Right ventricle myocardium superior (tissue), 1 donor: ENCODE data around the gene TTBK1. TPM values are rescaled to one million over a fixed set of nuclear protein-coding genes. Genes with fewer than 3 reads are reported as not detected.
A peak's percentile ranks its signal among the peaks of the same experiment; 100 is the strongest.

ENCODE experiments used
- ATAC-seq: fragments of 200-7000 bp; cut with Tn5 transposase; one replicate; pipeline ENCODE4 v1.9.1; 2020; ENCODE audit warnings: mild to moderate bottlenecking; ENCODE audit not compliant: poor library complexity
- DNase-seq: peaks from one replicate; pipeline ENCODE4 v3.0.0-alpha.2; 2020
- intact Hi-C: fragments of 100-400 bp; cut with DNase I; formaldehyde crosslinking; loops from one replicate; pipeline ENCODE4 v1.11.2; 2022
- total RNA-seq: library from RNA; stranded (reverse); fragmentation: NEBNext Ultra II Directional; extraction: Animal tissue kit (Norgen Biotek cat#: 25700); gene quantifications from one replicate; pipeline ENCODE4 v1.2.1, GENCODE V29; 2021
- donor health status: DM: no; HTN: yes; CAD: no; lungs with severe emphysema.

The TTBK1 gene
- total RNA-seq, 1 donor from 2014 or later = 0.13 TPM

DNA sequence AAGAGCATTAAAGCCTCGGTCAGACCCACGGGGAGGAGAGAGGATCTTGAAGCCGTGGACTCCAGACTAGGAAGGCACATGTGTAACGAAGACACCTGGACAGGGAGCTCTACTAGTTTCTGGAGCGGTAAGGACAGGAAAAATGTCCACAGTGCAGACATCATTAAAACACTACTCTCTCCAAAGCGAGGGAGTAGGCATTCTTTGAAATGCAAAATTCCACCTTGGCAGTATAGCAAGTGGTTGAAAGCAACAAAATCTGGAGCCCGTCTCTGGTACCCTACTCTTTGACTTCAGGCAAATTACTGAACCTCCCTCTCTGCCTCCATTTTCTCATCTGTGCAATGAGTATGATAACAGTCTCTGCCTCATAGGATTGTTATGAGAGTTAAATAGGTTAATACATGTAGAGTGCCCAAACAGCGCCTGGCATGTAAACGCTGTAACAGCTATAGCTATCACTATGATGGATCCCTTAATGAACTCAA lies 65.8 kb downstream of the TTBK1 start:
- intact Hi-C loops = no loop called here
- ATAC-seq = peak; percentile 11
- DNase-seq = no peak

DNA sequence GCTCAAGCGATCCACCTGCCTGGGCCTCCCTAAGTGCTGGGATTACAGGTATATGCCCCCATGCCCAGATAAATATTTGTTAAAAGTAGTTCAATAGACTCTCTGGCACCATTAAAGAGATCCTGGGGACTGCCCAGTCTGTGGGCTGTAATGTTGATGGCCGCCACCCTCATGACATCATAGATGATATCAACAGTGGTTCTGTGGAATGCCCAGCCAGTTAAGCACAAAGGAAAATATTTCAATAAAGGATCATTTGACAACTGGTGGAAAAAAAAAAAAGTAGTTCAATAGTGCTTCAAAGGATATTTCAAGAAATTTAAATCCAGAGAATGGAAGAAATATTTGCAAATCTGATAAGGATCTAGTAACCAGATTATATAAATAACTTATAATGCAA lies 66.9 kb downstream of the TTBK1 start:
- intact Hi-C loops = no loop called here
- no peak for DNase-seq
- no peak for ATAC-seq

DNA sequence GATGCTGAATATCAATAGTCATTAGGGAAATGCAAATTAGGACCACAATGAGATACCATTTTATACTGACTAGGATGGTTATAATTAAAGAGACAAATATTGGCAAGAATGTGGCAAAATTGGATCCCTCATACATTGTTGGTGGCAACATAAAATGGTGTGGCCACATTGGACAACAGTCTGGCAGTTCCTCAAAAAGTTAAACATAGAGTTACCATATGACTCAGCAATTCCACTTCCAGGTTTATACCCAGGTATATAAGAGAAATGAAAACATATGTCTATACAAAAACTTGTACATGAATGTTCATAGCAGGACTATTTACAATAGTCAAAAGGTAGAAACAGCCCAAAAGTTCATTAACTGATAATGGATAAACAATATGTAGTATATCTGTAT lies 67.3 kb downstream of the TTBK1 start:
- intact Hi-C loops = no loop called here
- ATAC-seq (no peak), DNase-seq (no peak)

DNA sequence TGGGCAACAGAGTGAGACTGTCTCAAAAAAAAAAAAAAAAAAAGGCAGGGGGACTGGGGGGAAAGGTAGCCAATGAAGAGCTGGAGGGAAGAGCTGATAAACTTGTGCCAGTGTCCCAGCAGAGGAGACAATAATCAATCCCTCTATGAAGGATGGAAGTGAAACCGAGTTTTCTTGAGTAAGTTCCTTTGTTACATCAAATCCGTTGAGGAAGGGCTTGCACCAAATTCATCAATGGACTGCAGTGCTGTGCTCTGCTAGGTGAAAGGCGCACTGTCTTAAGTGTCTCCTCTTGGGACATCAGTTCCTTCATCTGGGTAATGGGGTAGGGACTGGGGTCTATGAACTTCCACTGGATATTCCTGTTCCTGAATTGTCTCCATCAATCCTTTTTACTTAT lies 68.4 kb downstream of the TTBK1 start:
- intact Hi-C loops = no loop called here
- ATAC-seq = no peak
- DNase-seq = no peak

DNA sequence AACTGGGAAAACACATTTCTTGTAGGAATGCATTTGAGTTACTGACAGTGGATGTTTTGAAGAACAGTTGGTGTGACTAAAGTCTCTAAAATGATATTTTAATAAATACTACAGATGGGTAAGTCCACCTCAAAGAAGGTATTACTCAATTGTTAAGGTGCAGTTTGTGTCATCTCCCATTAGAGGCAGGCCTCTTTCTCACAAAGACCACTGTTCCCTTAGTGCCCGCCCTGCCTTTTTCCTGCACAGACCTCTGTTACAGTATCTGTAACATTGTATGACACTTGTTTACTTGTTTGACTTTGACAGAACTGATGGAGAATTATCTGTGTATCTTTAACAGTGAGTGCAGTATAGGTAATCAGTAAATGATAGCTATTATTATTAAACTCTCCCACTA lies 70.5 kb downstream of the TTBK1 start:
- ATAC-seq = no peak
- no peak for DNase-seq
- intact Hi-C loops = no loop called here

DNA sequence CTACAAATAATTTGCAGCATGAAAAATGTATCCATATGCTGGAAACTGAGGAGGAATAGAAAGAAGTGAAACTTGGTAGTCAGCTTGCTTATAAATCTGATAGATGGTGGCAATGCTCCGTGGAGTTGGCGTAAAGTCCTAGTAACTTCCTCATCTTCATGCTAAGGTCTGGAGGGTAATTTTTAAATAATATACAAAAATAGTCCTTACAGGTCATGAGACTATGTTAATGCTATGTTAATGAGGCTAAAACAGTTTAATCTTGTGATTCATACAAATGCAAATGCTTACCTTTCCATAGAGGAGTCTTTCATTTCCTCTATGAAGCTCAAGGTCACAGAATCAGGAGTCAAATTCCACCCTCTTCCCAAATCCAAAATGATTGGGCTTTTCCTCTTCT lies 74.7 kb downstream of the TTBK1 start:
- intact Hi-C loops = no loop called here
- ATAC-seq (no peak), DNase-seq (no peak)

DNA sequence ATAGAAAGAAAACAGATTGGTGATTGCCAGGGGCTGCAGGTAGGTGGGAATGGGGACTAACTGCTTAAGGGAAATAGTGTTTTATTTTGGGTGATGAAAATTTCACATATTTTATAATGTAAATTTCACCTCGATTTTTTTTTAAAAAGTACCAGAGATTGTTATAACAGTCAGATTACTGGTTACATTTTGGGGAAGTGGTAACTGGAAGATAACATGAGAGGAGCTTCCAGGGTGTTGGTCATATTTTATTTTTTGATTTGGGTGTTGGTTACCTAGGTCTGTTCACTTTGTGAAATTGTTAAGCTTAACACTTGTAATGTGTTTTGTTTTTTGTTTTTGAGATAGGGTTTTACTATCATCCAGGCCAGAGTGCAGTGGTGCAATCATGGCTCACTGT lies 82.6 kb downstream of the TTBK1 start:
- ATAC-seq (no peak), DNase-seq (no peak)
- intact Hi-C loops = no loop called here

DNA sequence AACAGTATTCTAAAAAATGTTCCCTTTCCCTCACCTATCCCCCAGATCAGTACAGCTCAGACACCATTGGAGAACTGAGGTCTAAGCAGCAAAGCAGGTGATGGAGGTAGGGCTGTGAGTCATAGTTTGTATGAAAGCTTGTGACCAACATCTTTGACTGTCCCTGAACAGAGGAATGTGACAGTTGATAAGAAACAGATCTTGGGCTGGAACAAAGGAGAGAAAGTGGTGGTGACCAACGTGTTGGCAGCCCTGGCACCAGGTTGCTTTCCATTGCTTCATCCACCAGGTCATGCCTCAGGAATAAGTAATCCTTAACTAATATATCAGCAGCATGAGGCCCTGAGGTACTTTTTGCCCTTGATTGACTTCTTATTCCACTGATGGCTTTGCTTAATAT lies 85.2 kb downstream of the TTBK1 start:
- DNase-seq (peak; percentile 63), ATAC-seq (peak; percentile 97)
- intact Hi-C loops = no loop called here

DNA sequence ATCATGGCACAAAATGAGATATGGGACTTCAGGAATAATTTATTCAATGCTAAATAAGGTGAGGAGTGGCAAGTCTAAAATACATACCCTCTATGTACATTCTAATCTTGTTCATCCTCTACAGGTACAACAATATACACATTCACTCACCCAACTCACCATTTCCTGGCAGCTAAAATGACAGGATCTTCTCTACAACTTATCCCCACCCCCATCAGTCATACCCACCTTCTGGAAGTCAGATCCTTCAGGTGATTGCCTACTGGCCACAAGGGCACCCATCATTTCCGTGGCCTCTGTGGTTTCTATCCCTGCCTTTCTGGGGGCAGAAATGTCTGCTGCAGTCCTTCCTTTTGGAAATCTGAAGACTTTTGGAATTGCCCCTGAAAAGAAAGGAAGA lies 88.2 kb downstream of the TTBK1 start:
- intact Hi-C loops = loop anchor here (5.0 to 10.0 kb wide), 2 partner anchors 64 to 427 kb away; no protein-coding TSS in a partner anchor
- DNase-seq (no peak), ATAC-seq (no peak)

DNA sequence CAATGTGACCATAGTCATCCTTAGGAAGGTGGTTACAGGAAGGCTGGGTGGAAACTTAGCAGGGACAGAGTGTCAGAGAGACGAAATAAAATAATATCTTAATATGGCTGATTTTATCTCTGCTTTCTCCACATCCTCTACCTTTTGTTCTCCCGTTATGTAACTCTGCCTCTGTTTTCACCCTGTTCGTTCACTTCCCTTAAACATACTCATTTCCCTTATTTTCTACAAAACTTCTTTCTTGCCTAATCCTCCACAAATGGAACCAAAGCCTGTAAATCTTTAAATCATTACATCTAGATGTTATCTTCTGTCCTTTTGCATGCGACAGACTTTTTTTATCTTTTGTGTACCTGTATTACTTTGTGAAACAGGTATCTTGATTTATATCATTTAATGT lies 88.6 kb downstream of the TTBK1 start:
- DNase-seq = no peak
- no peak for ATAC-seq
- intact Hi-C loops = loop anchor here (5.0 to 10.0 kb wide), 2 partner anchors 65 to 427 kb away; no protein-coding TSS in a partner anchor

DNA sequence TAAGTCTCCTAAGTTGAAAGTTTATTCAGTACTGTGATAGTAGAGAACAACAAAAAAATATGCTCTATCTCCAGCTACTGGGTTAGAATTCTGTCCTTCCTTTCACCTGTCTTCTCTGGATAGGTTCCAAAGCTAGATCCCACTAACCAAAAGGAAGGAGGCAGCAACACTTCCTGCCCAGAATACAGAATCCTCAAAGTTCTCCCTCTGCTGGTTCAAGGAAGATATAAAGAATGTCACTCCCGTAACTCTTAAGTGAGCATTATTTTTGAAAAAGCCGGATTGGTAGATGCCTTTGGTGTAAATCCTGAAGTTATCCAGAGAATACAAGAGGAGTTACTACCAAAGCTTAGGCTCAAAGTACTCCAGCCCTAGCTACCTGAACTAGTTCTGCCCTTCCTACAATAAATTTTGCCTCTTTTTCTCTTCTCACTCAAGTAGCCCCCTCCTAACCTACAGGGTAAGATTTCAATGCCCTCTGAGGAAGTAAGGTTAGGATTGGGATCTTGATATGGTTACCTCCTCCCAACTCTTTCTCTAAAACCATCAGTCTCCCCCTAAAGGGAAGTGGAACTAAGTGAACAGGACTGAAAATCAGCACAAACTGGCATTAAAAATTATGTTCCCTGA lies 91.3 kb downstream of the TTBK1 start:
- no peak for DNase-seq
- peak; percentile 66 for ATAC-seq
- intact Hi-C loops = loop anchor here (5.0 to 10.0 kb wide), 2 partner anchors 67 to 430 kb away; no protein-coding TSS in a partner anchor

DNA sequence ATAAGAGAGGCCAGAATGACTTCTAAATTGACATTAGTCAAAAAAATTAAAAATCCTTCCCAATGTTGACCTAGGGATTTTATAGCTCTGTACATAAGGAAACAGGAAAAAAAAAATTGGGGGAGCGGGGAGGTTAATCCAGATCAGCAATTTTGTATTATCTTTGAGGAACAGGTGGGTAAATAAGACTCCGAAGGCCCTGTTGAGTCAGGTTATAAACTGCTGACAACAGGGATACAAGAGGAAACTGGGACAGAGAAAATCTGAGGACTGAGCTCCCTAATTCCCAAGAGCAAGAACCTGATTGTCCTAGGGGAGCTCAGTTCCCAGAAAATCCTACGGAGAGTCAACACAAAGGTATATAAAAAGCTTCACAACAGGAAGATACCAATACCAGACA lies 92.2 kb downstream of the TTBK1 start:
- no peak for DNase-seq
- no peak for ATAC-seq
- intact Hi-C loops = loop anchor here (10.0 kb wide), 1 partner anchor 431 kb away; no protein-coding TSS in a partner anchor

DNA sequence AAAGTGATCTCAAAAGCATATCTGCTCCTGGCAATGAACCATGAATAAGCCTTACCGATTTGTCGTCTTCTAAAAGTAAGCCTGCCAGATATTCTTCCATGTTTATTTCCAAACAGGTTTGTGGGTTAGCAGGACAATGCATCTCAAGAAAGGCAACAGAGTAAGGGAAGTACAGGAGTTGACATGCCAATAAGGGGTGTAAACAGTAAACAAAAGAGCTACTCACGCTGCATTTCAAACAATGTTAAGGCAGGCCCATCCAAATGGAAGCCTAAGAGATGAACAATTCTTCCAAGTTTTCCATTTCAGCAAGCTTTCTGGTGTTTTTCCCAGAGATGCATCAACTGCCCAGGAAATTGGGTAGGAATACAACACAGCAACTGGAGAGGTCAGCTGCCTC lies 93.1 kb downstream of the TTBK1 start:
- DNase-seq (no peak), ATAC-seq (no peak)
- intact Hi-C loops = loop anchor here (10.0 kb wide), 1 partner anchor 432 kb away; no protein-coding TSS in a partner anchor

Other genes starting within 250 kb of the TTBK1 start
- 26.7 TPM for gene MEA1, start 229.5 kb upstream of the TTBK1 start, total RNA-seq
- gene KLHDC3, start 229.2 kb upstream of the TTBK1 start, total RNA-seq = 147 TPM
- gene RRP36, start 221.9 kb upstream of the TTBK1 start, total RNA-seq = 22.9 TPM
- 6.8 TPM for gene CUL7, start 189.6 kb upstream of the TTBK1 start, total RNA-seq
- 107 TPM for gene MRPL2, start 184.0 kb upstream of the TTBK1 start, total RNA-seq
- gene KLC4, start 183.8 kb upstream of the TTBK1 start, total RNA-seq = 30.6 TPM
- gene PTK7, start 167.2 kb upstream of the TTBK1 start, total RNA-seq = 1.4 TPM
- 65.3 TPM for gene SRF, start 72.2 kb upstream of the TTBK1 start, total RNA-seq
- 12.5 TPM for gene CUL9, start 61.3 kb upstream of the TTBK1 start, total RNA-seq
- gene DNPH1, start 14.0 kb upstream of the TTBK1 start, total RNA-seq = 31.5 TPM
- not detected for gene SLC22A7, start 54.8 kb downstream of the TTBK1 start, total RNA-seq
- gene CRIP3, start 65.3 kb downstream of the TTBK1 start, total RNA-seq = 4.1 TPM
- 10.2 TPM for gene ZNF318, start 126.2 kb downstream of the TTBK1 start, total RNA-seq
- 9.8 TPM for gene ABCC10, start 184.1 kb downstream of the TTBK1 start, total RNA-seq
- gene DLK2, start 212.1 kb downstream of the TTBK1 start, total RNA-seq = 1.0 TPM
- 20.5 TPM for gene TJAP1, start 234.1 kb downstream of the TTBK1 start, total RNA-seq